BJ (cell line): ENCODE data around the gene ASB8. TPM values are rescaled to one million over a fixed set of nuclear protein-coding genes. Genes with fewer than 3 reads are reported as not detected.

Experiments
- CTCF ChIA-PET: fragments of 350-600 bp; formaldehyde crosslinking; extraction: SDS; loops from one replicate; lab custom pipeline; 2021; ENCODE audit warnings: antibody characterized with exemption, inconsistent platforms; lab: Yijun Ruan, JAX
- POLR2A ChIA-PET: fragments of 300-600 bp; sonication (Branson Sonifier 250); formaldehyde crosslinking; extraction: SDS; loops from one replicate; lab custom pipeline; 2021; ENCODE audit warnings: antibody characterized with exemption; lab: Charles Lee
- DNase-seq: peaks from one replicate; pipeline ENCODE4 v3.0.0-alpha.2; 2011; ENCODE audit warnings: low read depth
- H3K27me3 ChIP-seq: 2 replicates; pipeline ENCODE4 v1.6.0; 2011; ENCODE audit warnings: low read length; ENCODE audit not compliant: control insufficient read depth, insufficient read depth
- H3K36me3 ChIP-seq: 2 replicates; pipeline ENCODE4 v1.5.1; 2011; ENCODE audit warnings: low read length; ENCODE audit not compliant: control insufficient read depth, insufficient read depth
- H3K4me3 ChIP-seq: 2 replicates; pipeline ENCODE4 v1.5.1; 2011; ENCODE audit warnings: low read depth, mild to moderate bottlenecking, control low read depth, low read length
- CTCF ChIP-seq: IDR thresholded peaks from 2 replicates; pipeline ENCODE4 v1.5.1; 2011; ENCODE audit warnings: low read depth, mild to moderate bottlenecking, control low read depth, inconsistent platforms, low read length, moderate library complexity; ENCODE audit not compliant: insufficient read depth
- polyA plus RNA-seq: library from polyadenylated mRNA; depleted of rRNA; stranded (reverse); fragments of >200 nt; gene quantifications from 2 replicates; pipeline ENCODE4 v1.2.3, GENCODE V29; 2011

Gene ASB8
- polyA plus RNA-seq, 1 experiment: 31.1 TPM

DNA sequence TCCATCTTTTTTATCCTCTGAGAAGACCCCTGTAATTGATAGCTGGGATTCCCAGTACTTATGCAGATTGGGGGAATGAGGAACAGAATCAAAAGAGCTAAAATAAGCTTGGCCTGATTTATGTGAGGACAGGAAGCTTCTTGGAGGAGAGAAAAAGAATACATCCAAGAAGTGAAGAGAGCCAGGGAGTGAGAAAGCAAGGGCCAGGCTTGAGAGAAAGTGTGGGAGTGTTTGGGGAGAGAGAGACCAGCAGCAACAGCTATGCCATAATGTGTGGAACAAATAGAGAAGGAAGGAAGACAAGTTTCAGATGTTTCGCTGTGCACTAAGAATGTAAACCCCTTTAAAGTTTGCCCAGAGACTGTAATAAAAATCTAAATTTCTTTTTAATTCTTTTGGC, 22.2 kb upstream of the ASB8 start:
- CTCF ChIA-PET: interaction anchor here (0.9 to 3.9 kb wide), 3 partner anchors 9 to 168 kb away, joined by 3 to 16 read pairs (median 3); no protein-coding TSS in a partner anchor
- no peak overlapping the region for H3K4me3 ChIP-seq
- no peaks in the 10 kb centered on the region for H3K36me3 ChIP-seq
- POLR2A ChIA-PET: no interaction called here
- H3K27me3 ChIP-seq: peaks cover 23% of the 10 kb centered on the region
- TF ChIP-seq CTCF: no peak
- no peak for DNase-seq

DNA sequence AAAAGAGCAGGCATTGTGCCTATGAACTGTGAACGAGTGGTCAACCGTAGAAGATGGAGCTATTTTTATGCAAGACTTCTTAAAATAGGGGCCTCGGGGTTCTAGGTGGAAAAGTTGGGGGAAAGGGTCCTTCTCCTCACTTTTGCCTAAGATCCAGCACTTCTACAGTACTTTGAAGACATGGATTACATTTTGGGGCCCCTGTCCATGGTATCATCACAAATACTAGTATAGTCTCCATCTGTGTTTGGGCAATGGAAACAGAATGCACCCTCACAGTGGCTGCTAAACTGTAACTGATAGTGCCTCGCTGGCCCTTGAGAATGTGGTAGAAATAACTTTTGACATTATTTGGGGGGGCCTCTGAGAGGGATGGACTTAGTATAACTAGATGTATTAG, 20.7 kb upstream of the ASB8 start:
- no peak overlapping the region for H3K4me3 ChIP-seq
- H3K36me3 ChIP-seq: no peaks in the 10 kb centered on the region
- no peak for TF ChIP-seq CTCF
- DNase-seq: no peak
- ChIA-PET CTCF (interaction anchor here (0.6 to 3.9 kb wide), 5 partner anchors 8 to 76 kb away, joined by 3 to 16 read pairs (median 4); no protein-coding TSS in a partner anchor), POLR2A (no interaction called here)
- H3K27me3 ChIP-seq: peaks cover 19% of the 10 kb centered on the region

GRCh38 chr12:48176417-48176751, 19.1 kb upstream of the ASB8 start:
- POLR2A ChIA-PET: interaction anchor here (0.6 kb wide), 2 partner anchors 208 to 457 kb away, joined by 3 to 5 read pairs; no protein-coding TSS in a partner anchor
- no peak overlapping the region for H3K4me3 ChIP-seq
- peaks cover 17% of the 10 kb centered on the region for H3K27me3 ChIP-seq
- TF ChIP-seq CTCF: no peak
- CTCF ChIA-PET: interaction anchor here (0.8 to 1.6 kb wide), 5 partner anchors 11 to 83 kb away, joined by 3 to 9 read pairs (median 4); no protein-coding TSS in a partner anchor
- H3K36me3 ChIP-seq: no peaks in the 10 kb centered on the region
- no peak for DNase-seq

GRCh38 chr12:48175613-48176416, 18.5 kb upstream of the ASB8 start:
- TF ChIP-seq CTCF: no peak
- H3K27me3 ChIP-seq: peaks cover 17% of the 10 kb centered on the region
- ChIA-PET CTCF (interaction anchor here (0.8 to 1.6 kb wide), 3 partner anchors 11 to 83 kb away, joined by 3 to 9 read pairs (median 7); no protein-coding TSS in a partner anchor), POLR2A (interaction anchor here (0.6 kb wide), 2 partner anchors 207 to 458 kb away, joined by 3 to 5 read pairs; no protein-coding TSS in a partner anchor)
- no peaks in the 10 kb centered on the region for H3K36me3 ChIP-seq
- no peak for DNase-seq
- H3K4me3 ChIP-seq: no peak overlapping the region

- CTCF ChIA-PET: interaction anchor here (0.7 to 1.0 kb wide), 2 partner anchors 206 to 449 kb away, joined by 3 to 4 read pairs; partner anchors contain the start of gene TMEM106C
- no peak for DNase-seq
Measured at GRCh38 chr12:48169011-48169410, 11.7 kb upstream of the ASB8 start.

More at GRCh38 chr12:48169011-48169410, 11.7 kb upstream of the ASB8 start:
- Histone ChIP-seq H3K36me3 (no peaks in the 10 kb centered on the region), H3K27me3 (peaks cover 3% of the 10 kb centered on the region), H3K4me3 (no peak overlapping the region)
- no peak for TF ChIP-seq CTCF
- POLR2A ChIA-PET: no interaction called here
